Measurements from ENCODE around the gene MEF2C. TPM values are rescaled to one million over a fixed set of nuclear protein-coding genes. Genes with fewer than 3 reads are reported as not detected.

The MEF2C gene
- total RNA-seq, 3 donors from 2014 or later: 0.76 to 3.1 (median 1.4) TPM

GRCh38 chr5:88683506-88684135 lies 199.4 kb downstream of the MEF2C start:
- ATAC-seq (peak; percentile 29 to 44), DNase-seq (no peak)
- Mint-ChIP-seq H3K4me1 (ENCODE audit: low read depth) (peaks cover 5% of the 10 kb centered on the region), H3K4me3 (no peak overlapping the region), H3K9me3 (peaks cover 4% of the 10 kb centered on the region), H3K36me3 (ENCODE audit: insufficient read depth) (no peaks in the 10 kb centered on the region), H3K27me3 (ENCODE audit: low read depth) (peaks cover 89% of the 10 kb centered on the region)

GRCh38 chr5:88682881-88683361 lies 200.1 kb downstream of the MEF2C start:
- Mint-ChIP-seq H3K9me3 (peaks cover 4% of the 10 kb centered on the region), H3K36me3 (ENCODE audit: insufficient read depth) (no peaks in the 10 kb centered on the region), H3K4me1 (ENCODE audit: low read depth) (peaks cover 5% of the 10 kb centered on the region), H3K4me3 (no peak overlapping the region), H3K27me3 (ENCODE audit: low read depth) (peaks cover 89% of the 10 kb centered on the region)
- no peak for DNase-seq
- no peak for ATAC-seq

DNA sequence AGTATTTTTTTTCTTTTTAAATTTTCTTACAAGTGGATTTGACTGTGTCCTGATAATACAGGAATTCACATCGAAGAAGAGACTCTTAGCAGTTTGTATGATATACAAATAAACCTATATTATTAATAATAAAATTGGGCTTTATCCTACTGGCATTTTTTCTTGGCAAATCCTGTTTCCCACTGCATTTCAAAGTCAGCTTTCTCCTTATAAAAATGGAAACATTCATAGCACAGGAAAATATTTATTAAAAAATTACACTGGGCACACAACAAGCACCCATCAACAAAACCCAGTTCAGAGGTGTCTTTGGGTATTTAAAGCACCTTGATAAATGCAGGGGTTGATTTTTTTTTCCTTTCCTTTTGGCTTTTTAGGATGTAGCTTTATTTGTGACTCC lies 200.9 kb downstream of the MEF2C start:
- no peaks in the 10 kb centered on the region for H3K36me3 Mint-ChIP-seq (ENCODE audit: insufficient read depth)
- DNase-seq (no peak), ATAC-seq (no peak)
- H3K9me3 Mint-ChIP-seq: peaks cover 4% of the 10 kb centered on the region
- H3K4me1 Mint-ChIP-seq (ENCODE audit: low read depth): peaks cover 5% of the 10 kb centered on the region
- no peak overlapping the region for H3K4me3 Mint-ChIP-seq
- peaks cover 90% of the 10 kb centered on the region for H3K27me3 Mint-ChIP-seq (ENCODE audit: low read depth)

- no peak for ATAC-seq
- H3K4me3 Mint-ChIP-seq: no peak overlapping the region
- DNase-seq: no peak
- H3K4me1 Mint-ChIP-seq (ENCODE audit: low read depth): peaks cover 8% of the 10 kb centered on the region
- peaks cover 4% of the 10 kb centered on the region for H3K9me3 Mint-ChIP-seq
- peaks cover 88% of the 10 kb centered on the region for H3K27me3 Mint-ChIP-seq (ENCODE audit: low read depth)
- no peaks in the 10 kb centered on the region for H3K36me3 Mint-ChIP-seq (ENCODE audit: insufficient read depth)
Measured at GRCh38 chr5:88681211-88681803, 201.7 kb downstream of the MEF2C start.

- Mint-ChIP-seq H3K27me3 (ENCODE audit: low read depth) (peaks cover 86% of the 10 kb centered on the region), H3K4me3 (peak overlapping the region; percentile 24), H3K9me3 (peaks cover under 1% of the 10 kb centered on the region), H3K4me1 (ENCODE audit: low read depth) (peaks cover 13% of the 10 kb centered on the region), H3K36me3 (ENCODE audit: insufficient read depth) (no peaks in the 10 kb centered on the region)
- DNase-seq (peak; percentile 77), ATAC-seq (peak; percentile 94 to 95)
Measured at GRCh38 chr5:88680253-88681132, 202.5 kb downstream of the MEF2C start.

- Mint-ChIP-seq H3K4me1 (ENCODE audit: low read depth) (peaks cover 17% of the 10 kb centered on the region), H3K4me3 (no peak overlapping the region)
- DNase-seq: no peak
Measured at GRCh38 chr5:88679638-88680037, 203.3 kb downstream of the MEF2C start.

GRCh38 chr5:88678770-88679381 lies 204.1 kb downstream of the MEF2C start:
- Mint-ChIP-seq H3K4me1 (ENCODE audit: low read depth) (peaks cover 18% of the 10 kb centered on the region), H3K27me3 (ENCODE audit: low read depth) (peaks cover 90% of the 10 kb centered on the region), H3K4me3 (no peak overlapping the region), H3K9me3 (peaks cover 4% of the 10 kb centered on the region), H3K36me3 (ENCODE audit: insufficient read depth) (no peaks in the 10 kb centered on the region)
- DNase-seq (no peak), ATAC-seq (no peak)

More at GRCh38 chr5:88679638-88680037, 203.3 kb downstream of the MEF2C start:
- ATAC-seq: no peak
- peaks cover 4% of the 10 kb centered on the region for H3K9me3 Mint-ChIP-seq
- peaks cover 90% of the 10 kb centered on the region for H3K27me3 Mint-ChIP-seq (ENCODE audit: low read depth)
- no peaks in the 10 kb centered on the region for H3K36me3 Mint-ChIP-seq (ENCODE audit: insufficient read depth)

DNA sequence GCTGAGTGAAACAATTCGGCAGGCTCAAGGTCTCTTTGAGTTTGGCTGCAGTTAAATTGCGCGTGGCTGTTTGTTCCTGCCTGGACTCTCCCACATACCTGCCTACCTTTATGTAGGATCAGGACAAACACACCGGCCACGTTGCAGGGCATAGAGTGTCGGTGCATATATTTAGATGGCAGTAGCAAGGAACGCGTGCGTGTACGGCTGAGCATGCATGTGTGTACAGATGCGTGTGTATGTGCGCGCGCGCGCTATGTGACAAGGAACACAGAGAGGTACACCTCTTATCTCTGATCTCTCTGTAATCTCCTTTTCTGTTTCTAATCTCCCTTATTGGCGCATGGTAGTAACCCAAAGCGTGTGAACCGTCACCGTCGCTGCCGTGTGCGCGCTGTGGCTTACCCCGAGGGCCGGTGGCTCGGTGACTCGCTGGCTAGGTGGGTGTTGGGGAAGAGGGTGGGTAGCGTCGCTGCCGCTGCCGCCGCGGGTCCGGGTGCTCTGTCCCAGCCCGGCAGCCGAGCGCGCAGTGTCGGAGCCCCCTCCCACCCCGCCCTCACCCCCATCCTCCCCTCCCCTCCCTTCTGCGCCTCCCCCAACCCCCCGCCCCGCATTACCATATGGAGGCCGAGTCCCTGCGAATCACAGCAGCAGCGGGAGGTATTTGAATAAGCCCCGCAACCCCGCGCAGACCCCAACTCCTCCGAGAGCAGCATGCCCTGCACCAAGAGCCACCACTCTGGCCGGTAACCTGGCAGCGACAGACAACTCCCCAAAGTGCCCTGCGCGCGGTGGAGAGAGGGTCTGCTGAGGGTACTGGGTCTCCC lies 204.8 kb downstream of the MEF2C start:
- Mint-ChIP-seq H3K36me3 (ENCODE audit: insufficient read depth) (peaks cover 2% of the 10 kb centered on the region), H3K4me1 (ENCODE audit: low read depth) (peaks cover 18% of the 10 kb centered on the region), H3K27me3 (ENCODE audit: low read depth) (peaks cover 90% of the 10 kb centered on the region), H3K9me3 (peaks cover 7% of the 10 kb centered on the region), H3K4me3 (no peak overlapping the region)
- no peak for DNase-seq
- ATAC-seq: no peak

GRCh38 chr5:88677376-88677895 lies 205.5 kb downstream of the MEF2C start:
- Mint-ChIP-seq H3K27me3 (ENCODE audit: low read depth) (peaks cover 89% of the 10 kb centered on the region), H3K4me1 (ENCODE audit: low read depth) (peaks cover 18% of the 10 kb centered on the region), H3K4me3 (no peak overlapping the region), H3K9me3 (peaks cover 7% of the 10 kb centered on the region), H3K36me3 (ENCODE audit: insufficient read depth) (peaks cover 2% of the 10 kb centered on the region)
- ATAC-seq: no peak
- DNase-seq: no peak

DNA sequence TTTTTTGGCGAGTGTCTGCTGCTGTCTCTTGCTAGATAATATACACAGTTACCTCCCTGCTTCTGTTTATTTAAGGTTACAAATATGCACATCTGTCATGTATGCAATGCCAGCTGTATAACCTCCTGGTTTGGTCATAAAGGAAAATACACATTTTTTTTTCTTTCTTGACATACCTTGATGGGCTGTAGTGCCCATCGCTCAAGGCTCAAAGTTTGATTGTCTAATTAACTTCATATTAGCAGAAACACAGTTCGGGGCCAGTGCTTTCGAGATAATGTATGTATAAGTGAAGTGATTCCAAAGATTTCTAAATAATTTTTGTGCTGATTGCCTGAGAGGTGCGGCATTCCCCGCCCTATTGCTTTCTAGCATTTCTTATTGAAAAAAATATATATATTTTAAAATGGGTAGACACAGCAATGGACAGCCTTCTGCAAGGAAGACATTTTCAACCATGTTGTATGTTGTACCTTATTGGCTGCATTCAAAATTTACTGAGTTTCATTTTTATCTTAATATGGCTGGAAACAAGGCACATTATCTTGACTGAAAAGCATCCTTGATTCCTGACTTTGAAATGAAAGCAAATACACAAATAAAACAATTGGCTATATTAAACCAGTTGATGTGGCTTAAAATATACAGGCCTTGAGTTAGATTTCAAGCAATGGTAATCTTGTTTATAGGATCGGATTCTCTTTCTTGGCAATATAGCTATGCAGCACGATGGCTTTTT lies 206.2 kb downstream of the MEF2C start:
- H3K9me3 Mint-ChIP-seq: peaks cover 7% of the 10 kb centered on the region
- ATAC-seq (no peak), DNase-seq (no peak)
- peaks cover 89% of the 10 kb centered on the region for H3K27me3 Mint-ChIP-seq (ENCODE audit: low read depth)
- H3K4me1 Mint-ChIP-seq (ENCODE audit: low read depth): peaks cover 18% of the 10 kb centered on the region
- no peak overlapping the region for H3K4me3 Mint-ChIP-seq
- peaks cover 2% of the 10 kb centered on the region for H3K36me3 Mint-ChIP-seq (ENCODE audit: insufficient read depth)

DNA sequence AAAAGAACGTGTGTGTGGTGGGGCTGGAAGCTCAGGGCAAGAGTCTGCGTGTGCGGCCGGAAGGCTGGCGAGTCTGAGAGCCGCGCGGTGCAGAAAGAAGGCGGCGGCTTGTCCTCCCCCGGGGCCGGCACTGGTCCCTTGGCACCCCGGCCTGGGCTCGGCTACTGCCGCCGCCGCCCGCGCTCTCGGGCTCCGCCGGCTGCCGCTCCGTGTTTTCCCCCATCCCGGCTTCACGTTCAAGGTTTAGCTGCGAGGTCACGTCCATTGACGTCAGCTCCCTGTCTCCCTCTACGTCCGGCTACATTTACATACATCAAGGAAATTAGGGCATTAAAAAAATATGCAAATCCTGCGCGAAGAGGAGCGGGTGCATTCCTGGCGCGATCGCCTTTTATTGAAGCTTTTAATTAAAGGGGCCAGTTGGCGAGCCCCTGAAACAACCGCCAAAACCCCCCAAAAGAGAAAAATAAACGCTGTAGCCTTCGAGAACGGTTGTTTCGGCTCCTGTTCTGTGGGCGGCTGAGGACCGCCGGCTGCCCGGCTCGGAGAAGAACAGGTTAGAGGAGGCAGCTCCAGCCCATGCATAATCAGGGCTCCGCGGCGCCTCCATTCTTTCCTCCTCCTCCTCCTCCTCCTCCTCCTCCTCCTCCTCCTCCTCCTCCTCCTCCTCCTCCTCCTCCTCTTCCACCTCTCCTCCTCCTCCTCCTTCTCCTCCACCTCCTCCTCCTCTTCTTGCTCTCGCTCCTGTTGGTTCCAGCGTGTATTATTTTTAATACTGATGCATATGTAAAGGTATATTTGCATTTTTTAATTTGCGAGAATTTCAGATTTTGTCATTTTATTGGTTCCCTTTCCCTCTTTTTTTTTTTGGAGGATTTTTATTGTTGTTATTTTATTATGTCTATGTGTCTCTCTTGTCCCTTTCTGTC lies 207.0 kb downstream of the MEF2C start:
- Mint-ChIP-seq H3K9me3 (peaks cover 7% of the 10 kb centered on the region), H3K4me3 (peak overlapping the region; percentile 65), H3K27me3 (ENCODE audit: low read depth) (peaks cover 90% of the 10 kb centered on the region), H3K36me3 (ENCODE audit: insufficient read depth) (peaks cover 2% of the 10 kb centered on the region), H3K4me1 (ENCODE audit: low read depth) (peaks cover 18% of the 10 kb centered on the region)
- ATAC-seq (no peak), DNase-seq (no peak)

DNA sequence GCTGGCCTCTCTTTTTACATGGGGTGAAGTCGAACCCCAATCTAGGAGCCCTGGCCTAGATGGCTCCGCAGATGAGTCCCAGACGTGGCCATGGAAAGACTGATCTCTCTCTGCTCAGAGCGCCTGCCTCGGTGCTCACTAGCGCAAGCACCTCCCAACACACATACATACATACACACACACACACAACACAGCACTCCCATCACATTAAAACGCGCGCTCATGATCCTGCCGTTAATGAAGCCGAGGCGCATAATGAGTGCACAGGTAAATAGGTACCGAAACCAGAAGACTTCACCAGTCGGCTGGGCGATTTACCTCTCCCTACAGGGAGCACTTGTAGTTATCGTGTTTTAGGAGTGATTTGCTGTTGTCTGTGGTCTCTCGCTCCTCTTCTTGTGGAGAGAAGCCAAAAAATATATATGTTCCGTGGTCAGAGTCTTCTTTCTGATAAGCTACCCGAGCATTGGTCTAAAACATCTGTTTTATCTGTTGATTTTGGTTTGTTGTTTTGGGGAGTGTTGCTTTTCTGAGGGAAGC lies 207.7 kb downstream of the MEF2C start:
- Mint-ChIP-seq H3K27me3 (ENCODE audit: low read depth) (peaks cover 88% of the 10 kb centered on the region), H3K9me3 (peaks cover 7% of the 10 kb centered on the region), H3K4me1 (ENCODE audit: low read depth) (peaks cover 16% of the 10 kb centered on the region), H3K4me3 (peak overlapping the region; percentile 65), H3K36me3 (ENCODE audit: insufficient read depth) (peaks cover 2% of the 10 kb centered on the region)
- ATAC-seq (peak; percentile 7 to 31), DNase-seq (no peak)
